Kidney (tissue), 14 donors: ENCODE results near the gene LDHB. TPM values are rescaled to one million over a fixed set of nuclear protein-coding genes. Genes with fewer than 3 reads are reported as not detected.

Experiments
- DNase-seq, 5 donors: peaks; one replicate each; pipeline ENCODE4 v3.0.0-alpha.2; 2013 to 2020
- FAIRE-seq: peaks from 2 replicates; lab custom pipeline; 2012; peaks lifted over from hg19 to GRCh38; lab: Jason Lieb, UNC
- H3K27ac ChIP-seq, 2 donors: one replicate each; pipeline ENCODE4 v1.7.0; 2013; ENCODE audit warnings: low read depth in 2 of 2, low read length in 2 of 2, inconsistent platforms in 1 of 2
- H3K27me3 ChIP-seq: one replicate; pipeline ENCODE4 v1.7.1; 2013; ENCODE audit warnings: low read length, inconsistent platforms; ENCODE audit not compliant: control insufficient read depth, insufficient read depth
- H3K36me3 ChIP-seq, 3 donors: one replicate each; pipeline versions ENCODE4 v1.7.0 to v1.7.1; 2013; ENCODE audit warnings: low read length in 3 of 3, control low read depth in 1 of 3, inconsistent platforms in 1 of 3; ENCODE audit not compliant: insufficient read depth in 3 of 3, control insufficient read depth in 2 of 3
- H3K4me1 ChIP-seq, 3 donors: one replicate each; pipeline versions ENCODE4 v1.7.0 to v1.7.1; 2013; ENCODE audit warnings: low read length in 3 of 3, inconsistent platforms in 1 of 3, low read depth in 1 of 3; ENCODE audit not compliant: control insufficient read depth in 2 of 3, insufficient read depth in 2 of 3
- H3K4me3 ChIP-seq, 3 donors: one replicate each; pipeline versions ENCODE4 v1.7.0 to v1.8.1; 2013; ENCODE audit warnings: low read length in 3 of 3, control low read depth in 1 of 3, inconsistent platforms in 1 of 3
- H3K9ac ChIP-seq, 3 donors: one replicate each; pipeline versions ENCODE4 v1.7.0 to v1.7.1; 2013; ENCODE audit warnings: low read length in 3 of 3, control low read depth in 1 of 3, inconsistent platforms in 1 of 3
- H3K9me3 ChIP-seq, 3 donors: one replicate each; pipeline versions ENCODE4 v1.7.0 to v1.7.1; 2013; ENCODE audit warnings: low read length in 3 of 3, control low read depth in 1 of 3, inconsistent platforms in 1 of 3; ENCODE audit not compliant: control insufficient read depth in 2 of 3, insufficient read depth in 1 of 3
- CTCF ChIP-seq: IDR thresholded peaks from 3 replicates; pipeline ENCODE4 v1.5.1; 2012; ENCODE audit warnings: mild to moderate bottlenecking, moderate library complexity, borderline replicate concordance; ENCODE audit not compliant: insufficient read depth; ENCODE audit errors: extremely low read depth
- intact Hi-C: fragments of 100-400 bp; cut with DNase I; formaldehyde crosslinking; loops from one replicate; pipeline ENCODE4 v1.11.1; 2022
- polyA plus RNA-seq: library from polyadenylated mRNA; stranded (reverse); fragments of 350-450 nt; fragmentation: Illumina TruSeq; extraction: RNeasy Lipid Tissue Mini Kit (QIAGEN cat#74804); gene quantifications from one replicate; pipeline ENCODE4 v1.2.3, GENCODE V29; 2014; ENCODE audit warnings: low read depth, low replicate concordance; ENCODE audit not compliant: insufficient read depth
- total RNA-seq: library from RNA; stranded (reverse); fragmentation: NEBNext Ultra II Directional; extraction: Animal tissue kit (Norgen Biotek cat#: 25700); gene quantifications from one replicate; pipeline ENCODE4 v1.2.1, GENCODE V29; 2021
- donor health status: control.
- donor health status: control.
- donor health status: control.
- donor health status: control.
- donor health status: control.
- donor health status: DM: yes; HTN: yes; CAD: no.
- donor health status: Normal renal cell carcinoma (clear cell type).

Gene LDHB
- total and polyA plus RNA-seq, 2 donors from 2014 or later = 1,158 to 2,485 TPM

GRCh38 chr12:21585485-21585884, 72.2 kb downstream of the LDHB start:
- FAIRE-seq (no peak), DNase-seq (no peak)
- Histone ChIP-seq H3K4me1 (no peaks in the 10 kb centered on the region), H3K27ac (no peak overlapping the region), H3K9me3 (no peaks in the 10 kb centered on the region), H3K4me3 (no peak overlapping the region), H3K27me3 (no peaks in the 10 kb centered on the region), H3K36me3 (no peaks in the 10 kb centered on the region), H3K9ac (no peak overlapping the region)
- intact Hi-C loops = no loop called here
- no peak for TF ChIP-seq CTCF

Other genes starting within 250 kb of the LDHB start
- gene PYROXD1, start 220.2 kb downstream of the LDHB start, total RNA-seq = 22.1 TPM
- gene PYROXD1, start 220.2 kb downstream of the LDHB start, polyA plus RNA-seq = 10.6 TPM
- 37.5 TPM for gene RECQL, start 156.2 kb downstream of the LDHB start, total RNA-seq
- 9.0 TPM for gene RECQL, start 156.2 kb downstream of the LDHB start, polyA plus RNA-seq
- 28.9 TPM for gene GOLT1B, start 156.1 kb downstream of the LDHB start, total RNA-seq
- gene GOLT1B, start 156.1 kb downstream of the LDHB start, polyA plus RNA-seq = 15.7 TPM
- gene SPX, start 131.5 kb downstream of the LDHB start, total RNA-seq = 52.2 TPM
- gene SPX, start 131.5 kb downstream of the LDHB start, polyA plus RNA-seq = 28.2 TPM
- not detected for gene GYS2, start 53.0 kb downstream of the LDHB start, total RNA-seq
- not detected for gene GYS2, start 53.0 kb downstream of the LDHB start, polyA plus RNA-seq
- gene KCNJ8, start 116.9 kb upstream of the LDHB start, total RNA-seq = 13.1 TPM
- gene KCNJ8, start 116.9 kb upstream of the LDHB start, polyA plus RNA-seq = 5.6 TPM